ENCODE data around the gene MAP1LC3C. TPM values are rescaled to one million over a fixed set of nuclear protein-coding genes. Genes with fewer than 3 reads are reported as not detected.

MAP1LC3C gene
- total and polyA plus RNA-seq, 9 of the 15 experiments (the other 6 are each of a cell fraction or from before 2014, with no cell fraction given) = not detected

DNA sequence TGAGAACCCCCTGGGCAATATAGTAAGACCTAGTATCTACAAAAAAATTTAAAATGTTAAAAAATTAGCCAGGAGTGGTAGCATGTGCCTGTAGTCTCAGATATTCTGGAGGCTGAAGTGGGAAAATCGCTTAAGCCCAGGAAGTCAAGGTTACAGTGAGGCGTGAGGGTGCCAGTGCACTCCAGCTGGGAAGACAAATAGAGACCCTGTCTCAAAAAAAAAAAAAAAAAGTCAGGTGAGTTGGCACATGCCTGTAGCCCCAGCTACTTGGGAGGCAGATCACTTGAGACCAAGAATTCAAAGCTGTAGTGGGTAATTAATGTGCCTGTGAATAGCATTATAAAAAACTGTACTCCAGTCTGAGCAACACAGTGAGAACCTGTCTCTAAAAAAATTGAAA lies 36.7 kb downstream of the MAP1LC3C start (continued):
- TF ChIP-seq NCOA4 (IDR thresholded peaks at IDR 0.05; ENCODE audit: partially characterized antibody) = no peak
- TF ChIP-seq ZNF212 (CRISPR knock-in tag; IDR thresholded peaks at IDR 0.05) = no peak

- BruUV-seq (replicated peaks) = no TSS peak
- no peaks in the 10 kb centered on the region for H3K79me2 ChIP-seq (ENCODE audit: control insufficient read depth, insufficient read depth, low read length)
- H3K4me2 ChIP-seq (ENCODE audit: insufficient read depth, low read length) = peak within 1 kb of the TSS; percentile 46
- H4K20me1 ChIP-seq (replicated peaks; ENCODE audit: control insufficient read depth, insufficient read depth, low read length) = no peaks in the 10 kb centered on the region
- ATAC-seq (peak; percentile 96), DNase-seq (ENCODE audit: extremely low read depth in 1 of 4, low spot score in 3 of 4) (peak in 3 of 4 experiments; percentile 16 to 58 (median 57)), FAIRE-seq (peak; percentile 70)
- no peak within 1 kb of the TSS for H3K4me3 ChIP-seq
- peaks cover 29 to 48% of the 10 kb centered on the region in 2 experiments for H3K27me3 ChIP-seq (ENCODE audit: control insufficient read depth in 2 of 2, insufficient read depth in 2 of 2, low read length in 2 of 2)
- H3K36me3 ChIP-seq (ENCODE audit: control insufficient read depth, insufficient read depth, low read length) = no peaks in the 10 kb centered on the region
- intact Hi-C loops (cut with micrococcal nuclease) (loop anchor here (1.0 to 5.0 kb wide), 3 partner anchors 34 to 347 kb away; no protein-coding TSS in a partner anchor), in situ Hi-C loops (cut with MboI) (no loop called here)
- H3K27ac ChIP-seq (ENCODE audit: extremely low read depth, low read depth, low read length) = no peak within 1 kb of the TSS
- H3K9me3 ChIP-seq (replicated peaks; ENCODE audit: control insufficient read depth, insufficient read depth, low read depth, low read length) = no peaks in the 10 kb centered on the region
- ChIA-PET POLR2A (interaction anchor here (0.6 to 1.8 kb wide), 8 partner anchors 10 to 317 kb away, joined by 3 to 5 read pairs (median 3); partner anchors contain the start of genes CHML and OPN3), CTCF (ENCODE audit: low intra/inter-chr PET ratio) (interaction anchor here (0.5 to 1.8 kb wide), 5 partner anchors 40 to 80 kb away, joined by 3 to 12 read pairs (median 3); no protein-coding TSS in a partner anchor)
- H3K4me1 ChIP-seq (replicated peaks in 1 of 2; ENCODE audit: control insufficient read depth in 2 of 2, insufficient read depth in 2 of 2, low read length in 2 of 2) = peaks cover 3 to 9% of the 10 kb centered on the region in 2 experiments; a peak in 2 of 5 replicates
- peak within 1 kb of the TSS in 1 of 2 experiments; percentile 42; a peak in 1 of 4 replicates for H3K9ac ChIP-seq (ENCODE audit: insufficient read depth in 1 of 2, low read depth in 2 of 2, low read length in 2 of 2)
- peak within 1 kb of the TSS; percentile 32; the same call in 1 of the 2 replicates for H2AFZ ChIP-seq (ENCODE audit: low read depth, low read length)
- no peaks in the 10 kb centered on the region for H3K9me1 ChIP-seq (ENCODE audit: control insufficient read depth, insufficient read depth, low read length)
- 5% methylated on average over 32 of the region's 33 CpGs for WGBS (ENCODE audit: insufficient coverage, low coverage, missing lambda C conversion rate)
- peak; percentile 46 for TF ChIP-seq DACH1 (IDR thresholded peaks at IDR 0.05; ENCODE audit: partially characterized antibody)
- TF ChIP-seq REST (IDR thresholded peaks at IDR 0.05; ENCODE audit: borderline replicate concordance) = peak; percentile 57; the same call in 1 of the 2 replicates
- no peak for TF ChIP-seq REST (CRISPR knock-in tag; IDR thresholded peaks at IDR 0.05; ENCODE audit: low read depth)
- peak; percentile 40 to 60 for TF ChIP-seq NRF1 (conservative IDR thresholded peaks at IDR 0.05 in 1 of 2, IDR thresholded peaks at IDR 0.05 in 1 of 2)
- peak; percentile 25; the same call in 1 of the 2 replicates for TF ChIP-seq EZH2 (IDR thresholded peaks at IDR 0.05; ENCODE audit: borderline replicate concordance, low read depth, low read length)
- TF ChIP-seq CBX5 (IDR thresholded peaks at IDR 0.05; ENCODE audit: borderline replicate concordance, low read depth) = no peak
- peak; percentile 55; the same call in 1 of the 2 replicates for TF ChIP-seq CTBP1 (IDR thresholded peaks at IDR 0.05; ENCODE audit: borderline replicate concordance)
- TF ChIP-seq MAX (CRISPR knock-in tag; IDR thresholded peaks at IDR 0.05) = no peak
- peak; percentile 41 to 82; a peak in 3 of 4 replicates for TF ChIP-seq RAD21 (CRISPR knock-in tag; conservative IDR thresholded peaks at IDR 0.05 in 1 of 2, IDR thresholded peaks at IDR 0.05 in 1 of 2)
Observed at GRCh38 chr1:241957692-241958494, 41.0 kb downstream of the MAP1LC3C start, which contains the start of gene BECN2. Gene BECN2, plus strand, starts transcription at chr1:241957767. Its CDS starts 0 bp downstream, at chr1:241957767.
